H7 (cell line): ENCODE results near the gene MFN1. TPM values are rescaled to one million over a fixed set of nuclear protein-coding genes. Genes with fewer than 3 reads are reported as not detected.

Experiments used
- DNase-seq: peaks from one replicate; pipeline ENCODE4 v3.0.0; 2012
- H3K27me3 ChIP-seq: 2 replicates; pipeline ENCODE4 v1.6.0; 2011; ENCODE audit warnings: mild to moderate bottlenecking, low read length; ENCODE audit not compliant: control insufficient read depth, insufficient read depth
- H3K36me3 ChIP-seq: replicated peaks from 2 replicates; pipeline ENCODE4 v1.5.1; 2011; ENCODE audit warnings: low read length; ENCODE audit not compliant: control insufficient read depth, insufficient read depth
- H3K4me3 ChIP-seq: 2 replicates; pipeline ENCODE4 v1.5.1; 2011; ENCODE audit warnings: low read depth, mild to moderate bottlenecking, control low read depth, low read length, moderate library complexity; ENCODE audit not compliant: insufficient read depth
- total RNA-seq: library from RNA; depleted of rRNA; stranded (reverse); fragments of >200 nt; shearing (Covaris generic); gene quantifications from 2 replicates; pipeline ENCODE4 v1.2.3, GENCODE V29; 2014

MFN1 gene
- total RNA-seq, 1 experiment from 2014 or later: 21.7 TPM

- Histone ChIP-seq H3K36me3 (no peaks in the 10 kb centered on the region), H3K4me3 (no peak overlapping the region), H3K27me3 (no peaks in the 10 kb centered on the region)
- DNase-seq: no peak
These were observed 51.2 kb downstream of the MFN1 start for GRCh38 chr3:179398574-179399231.

GRCh38 chr3:179401561-179401960 is 54.1 kb downstream of the MFN1 start:
- DNase-seq: peak; percentile 5

GRCh38 chr3:179402963-179403362 is 55.5 kb downstream of the MFN1 start:
- no peaks in the 10 kb centered on the region for H3K27me3 ChIP-seq
- DNase-seq: no peak
- H3K4me3 ChIP-seq: no peak overlapping the region
- no peaks in the 10 kb centered on the region for H3K36me3 ChIP-seq

More at GRCh38 chr3:179401561-179401960, 54.1 kb downstream of the MFN1 start:
- H3K27me3 ChIP-seq: no peaks in the 10 kb centered on the region
- H3K36me3 ChIP-seq: no peaks in the 10 kb centered on the region
- H3K4me3 ChIP-seq: no peak overlapping the region

- H3K4me3 ChIP-seq: no peak overlapping the region
- no peaks in the 10 kb centered on the region for H3K27me3 ChIP-seq
- DNase-seq: peak; percentile 11
These were observed 56.8 kb downstream of the MFN1 start for GRCh38 chr3:179404307-179404706.

GRCh38 chr3:179410331-179410730 is 62.8 kb downstream of the MFN1 start:
- no peaks in the 10 kb centered on the region for H3K27me3 ChIP-seq
- no peak overlapping the region for H3K4me3 ChIP-seq
- no peak for DNase-seq
- no peaks in the 10 kb centered on the region; the same call in 1 of the 2 replicates for H3K36me3 ChIP-seq

More at GRCh38 chr3:179404307-179404706, 56.8 kb downstream of the MFN1 start:
- no peaks in the 10 kb centered on the region for H3K36me3 ChIP-seq

- Histone ChIP-seq H3K4me3 (no peak overlapping the region), H3K36me3 (no peaks in the 10 kb centered on the region; the same call in 1 of the 2 replicates), H3K27me3 (no peaks in the 10 kb centered on the region)
- DNase-seq: no peak
These were observed 63.5 kb downstream of the MFN1 start for GRCh38 chr3:179410999-179411398.

- H3K4me3 ChIP-seq: no peak overlapping the region
- H3K36me3 ChIP-seq: no peaks in the 10 kb centered on the region; the same call in 1 of the 2 replicates
- no peak for DNase-seq
These were observed 67.3 kb downstream of the MFN1 start for GRCh38 chr3:179414804-179415203.

GRCh38 chr3:179415377-179415776 is 67.9 kb downstream of the MFN1 start:
- no peaks in the 10 kb centered on the region for H3K27me3 ChIP-seq
- DNase-seq: no peak
- H3K36me3 ChIP-seq: no peaks in the 10 kb centered on the region; the same call in 1 of the 2 replicates
- H3K4me3 ChIP-seq: no peak overlapping the region

More at GRCh38 chr3:179414804-179415203, 67.3 kb downstream of the MFN1 start:
- H3K27me3 ChIP-seq: no peaks in the 10 kb centered on the region

- Histone ChIP-seq H3K36me3 (no peaks in the 10 kb centered on the region), H3K4me3 (no peak overlapping the region)
These were observed 69.2 kb downstream of the MFN1 start for GRCh38 chr3:179416681-179417080.

GRCh38 chr3:179418610-179419009 is 71.1 kb downstream of the MFN1 start:
- H3K4me3 ChIP-seq: no peak overlapping the region
- DNase-seq: no peak
- no peaks in the 10 kb centered on the region for H3K36me3 ChIP-seq
- H3K27me3 ChIP-seq: no peaks in the 10 kb centered on the region

More at GRCh38 chr3:179416681-179417080, 69.2 kb downstream of the MFN1 start:
- DNase-seq: no peak
- no peaks in the 10 kb centered on the region for H3K27me3 ChIP-seq

GRCh38 chr3:179421500-179421899 is 74.0 kb downstream of the MFN1 start:
- peaks cover 1% of the 10 kb centered on the region; the same call in 1 of the 2 replicates for H3K36me3 ChIP-seq
- H3K4me3 ChIP-seq: no peak overlapping the region
- DNase-seq: no peak
- H3K27me3 ChIP-seq: no peaks in the 10 kb centered on the region

GRCh38 chr3:179425075-179425474 is 77.6 kb downstream of the MFN1 start:
- no peak for DNase-seq
- no peak overlapping the region for H3K4me3 ChIP-seq
- H3K27me3 ChIP-seq: no peaks in the 10 kb centered on the region
- peaks cover 1% of the 10 kb centered on the region; the same call in 1 of the 2 replicates for H3K36me3 ChIP-seq

- Histone ChIP-seq H3K27me3 (no peaks in the 10 kb centered on the region), H3K36me3 (peaks cover 1% of the 10 kb centered on the region; the same call in 1 of the 2 replicates), H3K4me3 (no peak overlapping the region)
- DNase-seq: no peak
These were observed 81.5 kb downstream of the MFN1 start for GRCh38 chr3:179428876-179429548.

GRCh38 chr3:179430277-179430870 is 82.9 kb downstream of the MFN1 start:
- Histone ChIP-seq H3K4me3 (no peak overlapping the region), H3K36me3 (no peaks in the 10 kb centered on the region), H3K27me3 (no peaks in the 10 kb centered on the region)
- no peak for DNase-seq

GRCh38 chr3:179432021-179432420 is 84.5 kb downstream of the MFN1 start:
- DNase-seq: no peak
- Histone ChIP-seq H3K36me3 (no peaks in the 10 kb centered on the region), H3K27me3 (no peaks in the 10 kb centered on the region), H3K4me3 (no peak overlapping the region)
